K562 (cell line): ENCODE data around the gene SFSWAP. TPM values are rescaled to one million over a fixed set of nuclear protein-coding genes. Genes with fewer than 3 reads are reported as not detected.

Experiments
- ATAC-seq: fragments of 200-7000 bp; cut with Tn5 transposase; 3 replicates; pipeline ENCODE4 v1.9.1; 2020; ENCODE audit warnings: moderate library complexity
- BruUV-seq: library from RNA; stranded (reverse); fragments of 400-500 nt; replicated peaks from 2 replicates; lab custom pipeline; 2021; lab: Mats Ljungman, UMichigan
- CTCF ChIA-PET: fragments of 300-600 bp; formaldehyde crosslinking; extraction: SDS; loops from one replicate; lab custom pipeline; 2021; ENCODE audit warnings: low intra/inter-chr PET ratio; lab: Yijun Ruan, JAX
- POLR2A ChIA-PET: fragments of 300-600, 350-650 bp; sonication (Branson Sonifier 250); formaldehyde crosslinking; extraction: SDS; loops from one replicate; lab custom pipeline; 2021; ENCODE audit warnings: antibody characterized with exemption, inconsistent platforms; lab: Yijun Ruan, JAX
- DNase-seq, 4 experiments: peaks; one replicate each; pipeline versions ENCODE4 v3.0.0 to v3.0.0-alpha.2; 2011 to 2018; ENCODE audit warnings: low spot score in 3 of 4, mixed read lengths in 3 of 4; ENCODE audit errors: extremely low read depth in 1 of 4
- FAIRE-seq: peaks from 2 replicates; lab custom pipeline; 2011; peaks lifted over from hg19 to GRCh38; lab: Jason Lieb, UNC
- H2AFZ ChIP-seq: 2 replicates; pipeline ENCODE4 v1.6.0; 2011; ENCODE audit warnings: low read depth, low read length, control low read depth, inconsistent platforms
- H3K27ac ChIP-seq: fragments of 200-600 bp; 3 replicates; pipeline ENCODE4 v1.8.0; 2011; ENCODE audit warnings: low read depth, mild to moderate bottlenecking, control low read depth, inconsistent platforms, low read length, moderate library complexity, mixed read lengths; ENCODE audit errors: extremely low read depth
- H3K27me3 ChIP-seq, 2 experiments: fragments of 300-600 bp in 1 of 2; 2 replicates in 1 of 2; 3 replicates in 1 of 2; pipeline versions ENCODE4 v1.6.0 to v1.8.0; 2011; ENCODE audit warnings: inconsistent platforms in 2 of 2, low read length in 2 of 2, mild to moderate bottlenecking in 1 of 2, mixed read lengths in 1 of 2, moderate library complexity in 1 of 2; ENCODE audit not compliant: control insufficient read depth in 2 of 2, insufficient read depth in 2 of 2
- H3K36me3 ChIP-seq: fragments of 300-600 bp; 3 replicates; pipeline ENCODE4 v1.8.0; 2011; ENCODE audit warnings: mild to moderate bottlenecking, low read length, inconsistent platforms; ENCODE audit not compliant: control insufficient read depth, insufficient read depth
- H3K4me1 ChIP-seq, 2 experiments: fragments of 200-600 bp in 1 of 2; replicated peaks in 1 of 2; 2 replicates in 1 of 2; 3 replicates in 1 of 2; pipeline versions ENCODE4 v1.5.1 to v1.8.0; 2011; ENCODE audit warnings: inconsistent platforms in 2 of 2, low read length in 2 of 2, mild to moderate bottlenecking in 1 of 2, mixed read lengths in 1 of 2, moderate library complexity in 1 of 2; ENCODE audit not compliant: control insufficient read depth in 2 of 2, insufficient read depth in 2 of 2
- H3K4me2 ChIP-seq: 2 replicates; pipeline ENCODE4 v1.6.1; 2011; ENCODE audit warnings: low read length, control low read depth, inconsistent platforms, mixed read lengths; ENCODE audit not compliant: insufficient read depth
- H3K4me3 ChIP-seq: fragments of 200-600 bp; sonication (generic), shearing (Covaris generic); 2 replicates; pipeline ENCODE4 v1.5.1; 2016; ENCODE audit warnings: control low read depth, inconsistent platforms
- H3K79me2 ChIP-seq: fragments of 200-600 bp; 3 replicates; pipeline ENCODE4 v1.8.0; 2011; ENCODE audit warnings: low read length, inconsistent platforms; ENCODE audit not compliant: control insufficient read depth, insufficient read depth
- H3K9ac ChIP-seq, 2 experiments: 2 replicates each; pipeline versions ENCODE4 v1.6.0 to v1.6.1; 2011; ENCODE audit warnings: low read depth in 2 of 2, low read length in 2 of 2, control low read depth in 1 of 2, inconsistent platforms in 1 of 2, mild to moderate bottlenecking in 1 of 2, mixed read lengths in 1 of 2; ENCODE audit not compliant: insufficient read depth in 1 of 2
- H3K9me1 ChIP-seq: one replicate; pipeline ENCODE4 v1.6.0; 2011; ENCODE audit warnings: inconsistent platforms, mild to moderate bottlenecking, low read length, moderate library complexity; ENCODE audit not compliant: control insufficient read depth, insufficient read depth
- H3K9me3 ChIP-seq: replicated peaks from 2 replicates; pipeline ENCODE4 v1.5.1; 2011; ENCODE audit warnings: low read depth, low read length, inconsistent platforms; ENCODE audit not compliant: control insufficient read depth, insufficient read depth
- H4K20me1 ChIP-seq: replicated peaks from 2 replicates; pipeline ENCODE4 v1.6.1; 2011; ENCODE audit warnings: low read length, inconsistent platforms, mixed read lengths; ENCODE audit not compliant: control insufficient read depth, insufficient read depth
- BCOR ChIP-seq: fragments of 450-650 bp; IDR thresholded peaks from 2 replicates; pipeline ENCODE4 v1.6.1; 2016
- CHD4 ChIP-seq: fragments of 200-600 bp; sonication (generic); IDR thresholded peaks from 3 replicates; pipeline ENCODE4 v1.6.1; 2012; ENCODE audit warnings: low read depth, mild to moderate bottlenecking, mixed read lengths, low read length, inconsistent platforms; ENCODE audit not compliant: insufficient read depth, insufficient replicate concordance, poor library complexity, severe bottlenecking
- CREM ChIP-seq: IDR thresholded peaks from 2 replicates; pipeline ENCODE4 v1.6.1; 2014; ENCODE audit warnings: antibody characterized with exemption, low read depth
- DMBX1 ChIP-seq: fragments of 250-450 bp; sonication (Bioruptor Pico); IDR thresholded peaks from 2 replicates; pipeline ENCODE4 v1.8.0; 2022; ENCODE audit warnings: inconsistent platforms, mild to moderate bottlenecking, moderate library complexity, borderline replicate concordance
- EZH2 ChIP-seq: IDR thresholded peaks from 2 replicates; pipeline ENCODE4 v1.6.1; 2012; ENCODE audit warnings: low read depth, mild to moderate bottlenecking, inconsistent platforms, low read length, borderline replicate concordance
- GABPB1 ChIP-seq: sonication (generic); formaldehyde crosslinking; IDR thresholded peaks from 2 replicates; pipeline ENCODE4 v1.8.0; 2022; ENCODE audit warnings: mild to moderate bottlenecking, missing genetic modification reagents
- IRF2 ChIP-seq: sonication (generic); formaldehyde crosslinking; IDR thresholded peaks from 2 replicates; pipeline ENCODE4 v1.8.1; 2022; ENCODE audit warnings: mild to moderate bottlenecking, missing genetic modification reagents
- KDM1A ChIP-seq, 2 experiments: fragments of 450-650 bp; IDR thresholded peaks; 2 replicates each; pipeline ENCODE4 v1.6.1; 2016; ENCODE audit warnings: mild to moderate bottlenecking in 2 of 2
- NRF1 ChIP-seq, 2 experiments: fragments of 450-650 bp; IDR thresholded peaks in 1 of 2; conservative IDR thresholded peaks in 1 of 2; 2 replicates each; pipeline ENCODE4 v1.6.1; 2014; ENCODE audit warnings: mild to moderate bottlenecking in 2 of 2
- POLR2G ChIP-seq: fragments of 200-400 bp; formaldehyde crosslinking; IDR thresholded peaks from 2 replicates; pipeline ENCODE4 v1.6.1; 2017; ENCODE audit warnings: low read depth, mild to moderate bottlenecking, antibody characterized with exemption, low read length, moderate library complexity
- RHOXF2B ChIP-seq: fragments of 250-450 bp; sonication (Bioruptor Pico); conservative IDR thresholded peaks from 2 replicates; pipeline ENCODE4 v1.5.1; 2021
- SIRT6 ChIP-seq: IDR thresholded peaks from one replicate; pipeline ENCODE4 v1.6.1; 2012; ENCODE audit warnings: low read depth, mild to moderate bottlenecking, control low read depth, inconsistent platforms, low read length, moderate library complexity
- SOX6 ChIP-seq: fragments of 450-650 bp; IDR thresholded peaks from 2 replicates; pipeline ENCODE4 v1.6.1; 2014; ENCODE audit warnings: mild to moderate bottlenecking
- ZNF324 ChIP-seq: fragments of 250-450 bp; sonication (Bioruptor Pico); IDR thresholded peaks from 2 replicates; pipeline ENCODE4 v1.4.0; 2020; ENCODE audit warnings: mild to moderate bottlenecking
- WGBS: fragments of 100-300 bp; shearing (Covaris generic); methylation state at CpG from one replicate; pipeline ENCODE4 v1.1.6; 2016; ENCODE audit warnings: low coverage, mixed read lengths; ENCODE audit not compliant: insufficient coverage; ENCODE audit errors: missing lambda C conversion rate; 5-methylcytosine and 5-hydroxymethylcytosine counted together
- in situ Hi-C: fragments of 300-500 bp; cut with MboI; formaldehyde crosslinking; loops from 4 replicates; pipeline ENCODE4 v1.15.0; 2018; ENCODE audit warnings: inconsistent platforms, mixed read lengths
- intact Hi-C: fragments of 100-400 bp; cut with micrococcal nuclease; formaldehyde crosslinking; loops from 2 replicates; pipeline ENCODE4 v1.14.2; 2022
- polyA plus RNA-seq, 8 experiments: library from polyadenylated mRNA; depleted of rRNA in 4 of 8; stranded (reverse) in 5 of 8; unstranded in 3 of 8; fragments of >200 nt; fragmentation: Nextera tagmentation in 2 of 8; fragmentation: Illumina TruSeq in 1 of 8; extraction: Ambion mirVana in 2 of 8; extraction: Trizol in 1 of 8; gene quantifications; 2 replicates each; pipeline versions ENCODE4 v1.2.1 to v1.2.3, GENCODE V29; 2011 to 2014; ENCODE audit warnings: inconsistent platforms in 1 of 8, missing spikeins in 1 of 8
- total RNA-seq, 7 experiments: library from RNA; depleted of rRNA in 6 of 7; stranded (reverse); fragments of >200 nt in 6 of 7; fragmentation: Illumina TruSeq in 2 of 7; extraction: Trizol in 2 of 7; gene quantifications; 2 replicates each; pipeline versions ENCODE4 v1.2.1 to v1.2.3, GENCODE V29; 2011 to 2021; ENCODE audit warnings: low replicate concordance in 1 of 7
- TF ChIP-seq, protein P1 (sequence below), 2 experiments: fragments of 200-800 bp in 1 of 2; sonication (Bioruptor generic) in 1 of 2; sonication (generic) in 1 of 2; formaldehyde crosslinking in 1 of 2; IDR thresholded peaks in 1 of 2; conservative IDR thresholded peaks in 1 of 2; 2 replicates each; pipeline versions ENCODE4 v1.5.0 to v1.6.1; 2016 to 2020; ENCODE audit warnings: missing compliant biosample characterization in 1 of 2, missing genetic modification characterization in 1 of 2, missing genetic modification reagents in 1 of 2
- TF ChIP-seq, protein P2 (sequence below): fragments of 450-650 bp; conservative IDR thresholded peaks from 2 replicates; pipeline ENCODE4 v1.6.1; 2016; ENCODE audit warnings: missing genetic modification characterization, low read depth, mild to moderate bottlenecking, control low read depth, missing compliant biosample characterization

The SFSWAP gene
- total and polyA plus RNA-seq, 9 of the 15 experiments (the other 6 are each of a cell fraction or from before 2014, with no cell fraction given): 2.4 to 60.4 (median 32.6) TPM

DNA sequence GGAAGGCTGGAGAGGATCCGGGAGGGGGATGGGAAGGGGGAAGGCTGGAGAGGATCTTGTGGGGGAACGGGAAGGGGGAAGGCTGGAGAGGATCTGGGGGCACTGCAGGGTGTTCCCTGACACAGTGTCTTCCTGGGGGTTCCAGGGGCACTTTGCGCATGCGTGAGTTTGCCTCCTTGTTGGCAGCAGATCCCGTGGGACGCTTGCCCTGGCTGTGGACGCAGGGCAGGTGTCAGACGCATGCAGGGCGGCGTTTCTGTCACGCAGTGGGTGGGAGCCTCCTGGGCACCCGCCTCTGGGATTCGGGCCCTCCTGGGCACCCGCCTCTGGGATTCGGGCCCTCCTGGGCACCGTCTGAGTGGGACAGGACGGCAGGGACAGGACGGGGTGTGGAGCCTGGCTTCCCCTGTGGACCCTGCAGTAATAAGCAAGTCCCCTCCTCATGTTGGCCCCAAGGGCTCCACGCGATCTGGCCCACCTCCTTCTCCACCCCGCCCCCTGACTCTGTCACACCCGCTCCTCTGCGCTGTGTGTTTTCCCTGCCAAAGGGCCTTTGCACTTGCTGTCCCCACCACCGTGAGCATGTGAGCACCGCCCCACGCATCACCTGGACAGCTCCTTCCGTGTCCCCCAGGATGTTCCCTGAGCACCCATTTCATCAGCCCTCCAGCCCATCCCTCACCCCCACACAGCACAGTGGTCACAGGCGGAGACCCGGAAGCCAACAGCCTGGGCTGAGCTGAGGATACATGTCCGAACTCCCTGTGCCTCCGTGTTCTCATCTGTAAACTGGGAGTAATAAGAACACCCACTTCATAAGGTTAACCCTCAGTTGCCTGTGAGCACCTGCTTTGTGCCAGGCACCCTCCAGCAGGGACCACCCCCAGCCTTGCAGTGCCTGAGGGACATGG is 121.7 kb downstream of the SFSWAP start:
- H3K4me1 ChIP-seq: peaks cover 12 to 82% of the 10 kb centered on the region in 2 experiments; a peak in 4 of 5 replicates
- WGBS: 44% methylated on average over 27 of the region's 31 CpGs
- FAIRE-seq: no peak

More for the DNA sequence above, 121.7 kb downstream of the SFSWAP start:
- DNase-seq (no peak), ATAC-seq (no peak)
- CTCF ChIA-PET: no interaction called here
- H3K9me1 ChIP-seq: no peaks in the 10 kb centered on the region
- peak overlapping the region in 1 of 2 experiments; percentile 6; a peak in 1 of 4 replicates for H3K9ac ChIP-seq
- BruUV-seq: no TSS peak
- no peaks in the 10 kb centered on the region for H3K27me3 ChIP-seq
- peaks cover 21% of the 10 kb centered on the region for H3K79me2 ChIP-seq
- intact Hi-C loops: loop anchor here (5.0 to 10.0 kb wide), 3 partner anchors 215 to 1068 kb away; no protein-coding TSS in a partner anchor
- H2AFZ ChIP-seq: no peak overlapping the region
- POLR2A ChIA-PET: interaction anchor here (0.6 kb wide), 1 partner anchor 276 kb away, joined by 3 read pairs; no protein-coding TSS in a partner anchor
- H4K20me1 ChIP-seq: peaks cover 23% of the 10 kb centered on the region; the same call in 1 of the 2 replicates
- in situ Hi-C loops: loop anchor here (10.0 kb wide), 1 partner anchor 728 kb away; no protein-coding TSS in a partner anchor
- H3K4me3 ChIP-seq: no peak overlapping the region
- no peak for TF ChIP-seq EZH2
- TF ChIP-seq DMBX1 (CRISPR knock-in tag): no peak
- no peak for TF ChIP-seq SIRT6
- no peak for TF ChIP-seq BCOR
- TF ChIP-seq NRF1 (conservative IDR thresholded peaks at IDR 0.05 in 1 of 2, IDR thresholded peaks at IDR 0.05 in 1 of 2): peak; percentile 46 to 61
- TF ChIP-seq IRF2 (CRISPR knock-in tag): no peak
- 0 out of 4 replicates have a peak, but pooled peaks of 1 of the 2 experiments have one; percentile 39 for TF ChIP-seq KDM1A (IDR thresholded peaks at IDR 0.05)
- TF ChIP-seq SOX6: no peak
- TF ChIP-seq, protein P1, sequence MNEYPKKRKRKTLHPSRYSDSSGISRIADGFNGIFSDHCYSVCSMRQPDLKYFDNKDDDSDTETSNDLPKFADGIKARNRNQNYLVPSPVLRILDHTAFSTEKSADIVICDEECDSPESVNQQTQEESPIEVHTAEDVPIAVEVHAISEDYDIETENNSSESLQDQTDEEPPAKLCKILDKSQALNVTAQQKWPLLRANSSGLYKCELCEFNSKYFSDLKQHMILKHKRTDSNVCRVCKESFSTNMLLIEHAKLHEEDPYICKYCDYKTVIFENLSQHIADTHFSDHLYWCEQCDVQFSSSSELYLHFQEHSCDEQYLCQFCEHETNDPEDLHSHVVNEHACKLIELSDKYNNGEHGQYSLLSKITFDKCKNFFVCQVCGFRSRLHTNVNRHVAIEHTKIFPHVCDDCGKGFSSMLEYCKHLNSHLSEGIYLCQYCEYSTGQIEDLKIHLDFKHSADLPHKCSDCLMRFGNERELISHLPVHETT (CRISPR knock-in tag; conservative IDR thresholded peaks at IDR 0.05 in 1 of 2, IDR thresholded peaks at IDR 0.05 in 1 of 2): no peak
- TF ChIP-seq CHD4: peak; percentile 10
- no peak for TF ChIP-seq GABPB1 (CRISPR knock-in tag)
- TF ChIP-seq RHOXF2B (CRISPR knock-in tag): no peak
- TF ChIP-seq POLR2G: peak; percentile 39; the same call in 1 of the 2 replicates
- TF ChIP-seq ZNF324: no peak
- TF ChIP-seq CREM: no peak
- TF ChIP-seq, protein P2, sequence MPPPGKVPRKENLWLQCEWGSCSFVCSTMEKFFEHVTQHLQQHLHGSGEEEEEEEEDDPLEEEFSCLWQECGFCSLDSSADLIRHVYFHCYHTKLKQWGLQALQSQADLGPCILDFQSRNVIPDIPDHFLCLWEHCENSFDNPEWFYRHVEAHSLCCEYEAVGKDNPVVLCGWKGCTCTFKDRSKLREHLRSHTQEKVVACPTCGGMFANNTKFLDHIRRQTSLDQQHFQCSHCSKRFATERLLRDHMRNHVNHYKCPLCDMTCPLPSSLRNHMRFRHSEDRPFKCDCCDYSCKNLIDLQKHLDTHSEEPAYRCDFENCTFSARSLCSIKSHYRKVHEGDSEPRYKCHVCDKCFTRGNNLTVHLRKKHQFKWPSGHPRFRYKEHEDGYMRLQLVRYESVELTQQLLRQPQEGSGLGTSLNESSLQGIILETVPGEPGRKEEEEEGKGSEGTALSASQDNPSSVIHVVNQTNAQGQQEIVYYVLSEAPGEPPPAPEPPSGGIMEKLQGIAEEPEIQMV: no peak
- no peak overlapping the region for H3K4me2 ChIP-seq
- H3K27ac ChIP-seq: no peak overlapping the region
- no peaks in the 10 kb centered on the region for H3K9me3 ChIP-seq
- no peaks in the 10 kb centered on the region for H3K36me3 ChIP-seq
